ENCODE results near the gene OXCT2.
"Not testable (repeated sequence)": the region's sequence is repeated elsewhere in the genome, so short reads cannot be mapped to it uniquely, and the experiment has no call there.

- TF ChIP-seq POLR2A, CTCF (IDR thresholded peaks at IDR 0.05): not testable (repeated sequence)
Measured at GRCh38 chr1:39787964-39788363, 16.8 kb upstream of the OXCT2 start.
